Measurements from ENCODE around the gene CDK13. TPM values are rescaled to one million over a fixed set of nuclear protein-coding genes. Genes with fewer than 3 reads are reported as not detected.

Gene CDK13
- polyA plus RNA-seq, 3 donors, result 8.2 to 14.7 (median 10.6) TPM

DNA sequence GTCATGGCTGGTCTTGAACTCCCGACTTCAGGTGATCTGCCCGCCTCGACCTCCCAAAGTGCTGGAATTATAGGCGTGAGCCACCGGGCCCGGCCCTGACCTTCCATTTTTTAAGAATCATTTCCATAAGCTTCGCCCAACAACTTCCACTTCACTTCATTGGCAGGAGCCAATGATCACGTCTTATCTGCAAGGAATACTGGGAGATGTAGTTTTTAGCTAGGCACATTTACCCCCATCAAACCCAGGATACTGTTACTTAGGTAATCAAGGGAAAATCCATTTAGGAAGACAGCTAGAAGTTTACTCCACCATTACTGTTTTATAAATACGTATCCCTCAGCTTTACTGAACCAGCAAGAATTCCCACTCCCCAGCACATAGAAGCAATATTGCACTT is 3.4 kb upstream of the CDK13 start:
- 82 to 88% (median 85%) methylated on average over 9 of the region's 9 CpGs for WGBS, 3 donors
- no peak overlapping the region for H3K27ac ChIP-seq (ENCODE audit: low read depth, low read length)

DNA sequence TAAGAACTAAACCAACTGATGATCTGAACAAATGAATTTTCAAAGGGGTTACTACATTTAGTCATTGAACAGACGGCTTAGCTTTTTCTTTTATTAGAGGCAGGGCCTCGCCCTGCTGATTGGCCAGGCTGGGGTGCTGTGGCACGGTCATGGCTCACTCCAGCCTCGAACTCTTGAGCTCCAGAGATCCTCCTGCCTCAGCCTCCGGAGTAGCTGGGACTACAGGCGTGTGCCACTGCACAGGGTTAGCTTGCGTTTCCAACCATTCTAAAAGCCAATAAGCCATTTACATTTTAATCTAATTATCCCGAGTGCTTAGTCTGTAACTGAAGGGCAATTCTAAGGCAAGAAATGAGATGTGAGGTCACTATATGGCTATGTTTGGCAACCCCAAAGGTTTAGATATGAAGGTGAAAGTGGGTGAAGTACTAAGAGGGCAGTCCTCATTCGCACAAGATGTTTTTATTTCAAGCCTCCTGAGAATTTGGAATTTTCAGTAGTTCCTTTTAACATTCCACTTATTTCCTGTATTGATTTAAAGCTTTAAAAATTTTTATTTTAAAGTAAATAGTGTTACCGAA is 1.6 kb upstream of the CDK13 start:
- H3K27ac ChIP-seq (ENCODE audit: low read depth, low read length), result peak overlapping the region; percentile 99
- 35 to 52% (median 40%) methylated on average over 10 of the region's 10 CpGs for WGBS, 3 donors

DNA sequence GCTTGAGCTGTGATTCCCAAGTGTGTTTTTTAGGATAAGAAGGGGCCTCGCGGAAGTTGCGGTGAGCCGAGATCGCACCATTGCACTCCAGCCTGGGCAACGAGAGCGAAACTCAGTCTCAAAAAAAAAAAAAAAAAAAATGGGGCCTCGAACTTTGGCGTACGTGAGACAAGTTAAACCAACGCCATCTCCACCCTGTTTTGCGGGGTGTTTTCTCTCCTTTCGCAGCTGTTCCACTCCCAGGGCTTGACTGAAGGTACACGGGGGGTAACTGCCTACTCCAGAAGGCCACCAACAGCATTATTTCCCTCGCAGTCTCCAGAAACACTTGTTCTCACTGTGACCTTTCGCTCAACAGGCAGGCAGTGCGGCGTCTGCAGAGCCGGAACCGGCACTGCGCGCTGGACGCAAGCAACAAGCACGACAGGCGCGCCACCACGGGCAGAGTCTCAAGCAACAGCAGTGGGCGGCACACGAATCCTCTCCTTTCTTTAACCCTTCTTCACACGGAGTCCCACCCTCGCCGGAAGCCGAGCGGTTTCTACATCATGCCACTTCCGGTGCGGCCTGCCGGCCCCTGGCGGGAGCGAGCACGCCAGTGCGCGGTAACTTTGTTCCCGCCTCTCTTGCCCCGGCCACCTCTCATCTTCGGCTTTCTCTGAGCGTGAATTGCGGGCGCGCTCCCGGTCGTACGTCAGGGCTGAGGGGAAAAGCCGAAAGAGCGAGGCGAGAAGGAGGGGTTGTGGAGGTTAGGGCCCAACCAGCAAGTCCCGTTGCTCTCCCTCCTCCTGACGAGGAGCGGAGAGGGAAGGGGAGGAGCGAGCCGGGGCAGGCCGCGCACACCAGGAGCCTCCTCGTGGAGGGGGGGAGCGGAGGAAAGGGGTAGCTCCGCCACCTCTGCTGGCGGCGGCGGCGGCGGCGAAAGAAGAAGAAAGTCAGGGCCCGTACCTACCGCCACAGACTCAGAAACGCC is 814 bp upstream of the CDK13 start:
- 0 to 1% (median 0%) methylated on average over 61 to 72 of the region's 74 CpGs for WGBS, 3 donors
- peak overlapping the region; percentile 99 for H3K27ac ChIP-seq (ENCODE audit: low read depth, low read length)

DNA sequence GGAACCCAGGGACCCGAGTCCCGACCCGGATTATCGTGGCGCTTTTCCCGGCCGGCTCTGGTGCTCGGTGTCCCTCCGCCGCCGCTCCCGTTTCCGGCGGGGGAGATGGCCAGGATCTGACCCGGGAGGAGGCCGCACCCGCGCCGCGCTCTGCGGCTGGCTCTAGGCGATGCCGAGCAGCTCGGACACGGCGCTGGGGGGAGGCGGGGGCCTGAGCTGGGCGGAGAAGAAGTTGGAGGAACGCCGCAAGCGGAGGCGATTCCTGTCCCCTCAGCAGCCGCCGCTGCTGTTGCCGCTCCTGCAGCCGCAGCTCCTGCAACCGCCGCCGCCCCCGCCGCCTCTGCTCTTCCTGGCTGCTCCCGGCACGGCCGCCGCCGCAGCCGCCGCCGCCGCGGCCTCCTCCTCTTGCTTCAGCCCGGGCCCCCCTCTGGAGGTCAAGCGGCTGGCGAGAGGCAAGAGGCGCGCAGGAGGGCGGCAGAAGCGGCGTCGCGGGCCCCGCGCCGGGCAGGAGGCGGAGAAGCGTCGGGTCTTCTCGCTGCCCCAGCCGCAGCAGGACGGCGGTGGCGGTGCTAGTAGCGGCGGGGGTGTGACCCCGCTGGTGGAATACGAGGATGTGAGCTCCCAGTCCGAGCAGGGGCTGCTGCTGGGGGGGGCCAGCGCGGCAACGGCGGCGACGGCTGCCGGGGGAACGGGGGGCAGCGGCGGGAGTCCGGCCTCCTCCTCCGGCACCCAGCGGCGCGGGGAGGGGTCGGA is 593 bp downstream of the CDK13 start:
- peak overlapping the region; percentile 89 for H3K27ac ChIP-seq (ENCODE audit: low read depth, low read length)
- WGBS, 3 donors, result 1% methylated on average over 80 to 93 of the region's 93 CpGs

DNA sequence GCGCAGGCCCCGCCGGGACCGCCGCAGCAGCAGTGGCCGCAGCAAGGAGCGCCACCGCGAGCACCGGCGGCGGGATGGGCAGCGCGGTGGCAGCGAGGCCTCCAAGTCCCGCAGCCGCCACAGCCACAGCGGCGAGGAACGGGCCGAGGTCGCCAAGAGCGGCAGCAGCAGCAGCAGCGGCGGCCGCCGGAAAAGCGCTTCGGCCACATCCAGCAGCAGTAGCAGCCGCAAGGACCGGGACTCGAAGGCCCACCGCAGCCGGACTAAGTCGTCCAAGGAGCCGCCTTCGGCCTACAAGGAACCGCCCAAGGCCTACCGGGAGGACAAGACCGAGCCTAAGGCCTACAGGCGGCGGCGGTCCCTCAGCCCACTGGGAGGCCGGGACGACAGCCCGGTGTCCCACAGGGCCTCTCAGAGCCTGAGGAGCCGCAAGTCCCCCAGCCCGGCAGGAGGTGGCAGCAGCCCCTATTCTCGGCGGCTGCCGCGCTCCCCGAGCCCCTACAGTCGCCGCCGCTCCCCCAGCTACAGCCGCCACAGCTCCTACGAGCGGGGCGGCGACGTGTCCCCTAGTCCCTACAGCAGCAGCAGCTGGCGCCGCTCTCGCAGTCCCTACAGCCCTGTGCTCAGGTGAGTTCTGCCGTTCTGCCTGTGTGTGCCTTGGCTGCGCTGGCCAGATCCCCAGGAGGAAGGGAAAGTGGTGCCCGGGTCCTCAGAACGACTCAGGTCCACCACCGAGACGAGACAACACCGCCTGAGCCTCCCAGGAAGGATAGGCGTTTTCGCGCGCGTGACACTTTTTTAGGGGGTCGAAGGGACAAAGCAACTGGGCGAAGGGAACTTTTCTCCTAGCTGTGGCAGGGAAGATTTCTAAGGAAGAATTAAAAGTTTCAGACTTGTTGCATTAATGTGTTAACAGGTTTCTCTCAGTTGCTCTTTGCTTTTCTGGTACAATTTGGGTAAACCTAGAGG is 1.5 kb downstream of the CDK13 start:
- WGBS, 3 donors, result 0 to 1% (median 0%) methylated on average over 68 to 79 of the region's 79 CpGs
- H3K27ac ChIP-seq (ENCODE audit: low read depth, low read length), result peak overlapping the region; percentile 26

DNA sequence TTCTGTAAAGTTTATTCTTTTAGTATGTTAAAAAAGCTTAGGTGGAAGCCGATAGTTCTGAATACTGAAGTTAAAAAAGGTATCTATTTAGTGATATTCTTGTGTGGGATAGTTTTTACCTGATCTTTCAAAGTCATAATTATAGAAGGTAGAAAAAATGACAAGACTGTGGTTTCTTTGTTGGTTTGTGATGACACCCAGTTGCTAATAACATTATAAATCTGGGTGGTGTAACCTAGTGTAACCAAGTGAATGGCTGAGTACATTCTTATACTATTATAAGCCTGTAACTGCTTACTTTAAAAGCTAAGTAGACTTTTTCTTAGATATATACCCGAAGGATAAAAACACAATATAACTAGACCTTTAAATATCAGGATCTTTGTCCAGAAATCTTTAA is 2.3 kb downstream of the CDK13 start:
- 1 to 12% (median 9%) methylated on average over 2 of the region's 2 CpGs for WGBS, 3 donors
- H3K27ac ChIP-seq (ENCODE audit: low read depth, low read length), result no peak overlapping the region

DNA sequence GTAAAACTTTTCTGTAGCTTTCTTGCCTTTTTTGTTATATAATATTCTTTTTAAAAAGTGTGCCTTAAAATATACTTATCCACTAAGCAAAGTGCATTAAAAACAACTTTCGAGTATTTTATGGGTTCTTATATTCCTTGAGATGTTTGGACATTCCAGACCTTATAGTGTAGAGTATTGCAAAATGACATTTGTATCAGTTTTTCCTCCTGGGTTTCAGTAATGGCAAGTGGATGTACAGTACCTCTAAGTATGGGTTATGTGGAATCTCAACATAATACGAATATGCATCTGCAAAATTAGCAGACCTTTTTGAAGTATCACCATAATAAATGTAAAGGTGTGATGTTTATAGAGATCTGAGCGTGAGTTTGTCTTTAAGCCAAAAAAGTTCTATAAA is 2.7 kb downstream of the CDK13 start:
- no peak overlapping the region for H3K27ac ChIP-seq (ENCODE audit: low read depth, low read length)
- 6 to 18% (median 15%) methylated on average over 3 of the region's 3 CpGs for WGBS, 3 donors

DNA sequence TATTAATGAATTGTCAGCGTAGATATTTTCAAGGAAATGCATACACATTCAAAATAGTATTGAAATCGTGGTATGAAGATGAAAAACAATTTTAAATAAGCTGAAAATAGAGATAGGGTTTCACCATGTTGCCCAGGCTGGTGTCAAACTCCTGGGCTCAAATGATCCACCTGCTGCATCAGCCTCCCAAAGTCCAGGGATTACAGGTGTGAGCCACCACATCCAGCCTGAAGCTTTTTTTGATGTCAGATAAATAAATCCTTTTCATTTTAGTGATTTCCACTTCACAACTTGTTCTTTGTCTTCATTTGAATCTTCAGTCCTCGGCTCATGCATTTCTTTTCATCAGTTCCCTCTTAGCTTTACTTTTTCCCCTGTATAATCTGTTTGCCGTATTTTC is 4.6 kb downstream of the CDK13 start:
- H3K27ac ChIP-seq (ENCODE audit: low read depth, low read length), result no peak overlapping the region
- 77 to 86% (median 85%) methylated on average over 4 of the region's 4 CpGs for WGBS, 3 donors

DNA sequence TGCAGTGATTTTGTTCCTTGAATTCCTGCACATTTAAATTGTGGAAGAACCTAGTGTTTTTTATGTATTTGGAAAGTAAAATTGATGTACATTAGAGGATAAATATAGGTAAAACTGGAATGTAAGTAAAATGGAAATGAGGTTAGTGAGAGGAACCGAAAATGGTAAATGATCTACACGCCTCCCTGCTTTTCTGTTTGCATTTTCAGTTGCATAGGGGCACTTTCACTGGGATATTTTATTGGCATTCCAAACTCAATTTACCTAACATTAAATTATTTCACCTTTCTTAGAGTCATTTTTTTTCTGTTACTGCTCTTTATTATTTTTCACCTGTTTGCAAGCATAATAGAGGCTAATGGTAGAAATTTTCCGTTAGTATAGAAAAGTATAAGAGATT is 8.0 kb downstream of the CDK13 start:
- WGBS, 3 donors, result 71 to 88% (median 83%) methylated on average over 3 of the region's 3 CpGs
- H3K27ac ChIP-seq (ENCODE audit: low read depth, low read length), result no peak overlapping the region

DNA sequence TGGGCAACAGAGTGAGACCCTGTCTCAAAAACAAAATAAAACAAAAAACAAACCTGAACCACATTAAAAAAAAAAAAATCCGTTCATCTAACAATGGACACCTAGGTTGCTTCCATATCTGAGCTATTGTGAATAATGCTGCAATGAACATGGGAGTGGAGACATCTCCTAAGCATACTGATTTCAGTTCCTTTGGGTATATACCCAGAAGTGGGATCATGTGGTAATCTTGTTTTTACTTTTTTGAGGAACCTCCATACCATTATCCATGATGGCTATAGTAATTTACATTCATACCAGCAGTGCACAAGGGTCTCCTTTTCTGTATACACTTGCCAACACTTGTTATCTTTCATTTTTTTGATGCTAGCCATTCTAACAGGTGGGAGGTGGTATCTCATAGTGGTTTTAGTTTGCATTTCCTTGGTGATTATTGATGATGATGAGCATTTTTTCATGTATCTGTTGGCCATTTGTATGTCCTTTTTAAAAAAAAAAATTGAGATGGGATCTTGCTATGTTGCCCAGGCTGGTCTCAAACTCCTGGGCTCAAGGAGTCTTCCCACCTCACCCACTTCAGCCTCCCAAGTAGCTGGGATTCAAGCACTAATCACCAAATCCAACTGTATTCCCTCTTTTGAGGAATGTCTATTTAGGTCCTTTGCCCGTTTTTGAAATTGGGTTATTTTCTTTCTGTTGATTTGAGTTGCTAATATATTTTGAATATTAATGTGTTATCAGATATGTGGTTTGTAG is 17.5 kb downstream of the CDK13 start:
- WGBS, 3 donors, result 84 to 88% (median 87%) methylated on average over 2 of the region's 2 CpGs
- H3K27ac ChIP-seq (ENCODE audit: low read depth, low read length), result no peak overlapping the region

DNA sequence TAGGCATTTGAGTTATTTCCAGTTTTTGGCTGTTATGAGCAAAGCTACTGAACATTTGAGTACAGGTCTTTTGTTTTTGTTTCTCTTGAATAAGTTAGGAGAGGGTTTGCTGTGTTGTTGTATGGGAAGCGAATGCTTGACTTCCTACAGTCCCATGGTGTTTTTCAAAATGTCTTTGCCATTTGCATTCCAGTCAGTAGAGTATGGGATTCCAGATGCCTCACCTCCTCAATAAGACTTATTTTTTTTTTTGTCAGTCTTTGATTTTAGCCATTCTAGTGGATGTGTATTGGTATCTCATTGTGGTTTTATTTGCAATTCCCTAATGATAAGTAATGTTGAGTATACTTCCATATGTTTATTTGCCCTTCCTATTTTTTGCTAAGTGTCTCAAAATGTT is 19.4 kb downstream of the CDK13 start:
- WGBS, 3 donors, result 79 to 89% (median 84%) methylated on average over 1 of the region's 1 CpG

DNA sequence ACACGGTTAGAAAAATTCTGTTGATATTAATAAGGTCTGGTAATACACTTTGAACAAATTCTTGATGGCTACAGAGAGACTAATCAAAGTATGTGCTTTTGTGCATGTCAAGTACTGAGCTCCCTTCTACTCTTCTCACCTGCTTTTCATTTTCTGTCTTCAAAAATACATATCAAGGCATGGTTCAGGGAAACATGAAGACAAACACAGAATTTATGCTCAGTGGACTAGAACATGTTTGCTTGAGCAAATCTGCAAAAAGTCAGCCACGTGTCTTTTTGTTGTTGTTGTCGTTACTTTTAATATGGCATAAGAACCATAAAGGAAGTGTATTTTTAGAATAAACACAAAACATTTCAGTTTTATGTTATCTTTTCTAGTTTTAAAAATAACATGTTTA is 21.9 kb downstream of the CDK13 start:
- no peak overlapping the region for H3K27ac ChIP-seq (ENCODE audit: low read depth, low read length)
- WGBS, 3 donors, result 59 to 68% (median 66%) methylated on average over 3 of the region's 3 CpGs

More for the DNA sequence above, 19.4 kb downstream of the CDK13 start:
- H3K27ac ChIP-seq (ENCODE audit: low read depth, low read length), result no peak overlapping the region

DNA sequence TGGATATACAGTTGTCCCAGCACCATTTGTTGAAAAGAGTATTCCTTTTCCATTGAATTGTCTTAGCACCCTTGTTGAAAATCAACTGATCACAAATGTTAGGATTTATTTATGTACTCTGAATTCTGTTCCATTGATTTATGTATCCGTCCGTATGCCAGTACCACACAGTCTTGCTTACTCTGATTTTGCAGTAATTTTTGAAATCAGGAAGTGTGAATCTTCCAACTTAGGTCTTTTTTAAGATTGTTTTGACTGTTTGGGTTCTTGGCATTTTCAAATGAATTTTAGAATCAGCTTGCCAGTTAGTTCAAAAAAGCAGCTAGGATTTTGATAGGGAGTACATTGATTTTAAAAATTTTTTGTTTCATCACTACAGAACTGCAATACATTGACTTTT is 23.7 kb downstream of the CDK13 start:
- 82 to 88% (median 88%) methylated on average over 2 of the region's 2 CpGs for WGBS, 3 donors
- no peak overlapping the region for H3K27ac ChIP-seq (ENCODE audit: low read depth, low read length)

DNA sequence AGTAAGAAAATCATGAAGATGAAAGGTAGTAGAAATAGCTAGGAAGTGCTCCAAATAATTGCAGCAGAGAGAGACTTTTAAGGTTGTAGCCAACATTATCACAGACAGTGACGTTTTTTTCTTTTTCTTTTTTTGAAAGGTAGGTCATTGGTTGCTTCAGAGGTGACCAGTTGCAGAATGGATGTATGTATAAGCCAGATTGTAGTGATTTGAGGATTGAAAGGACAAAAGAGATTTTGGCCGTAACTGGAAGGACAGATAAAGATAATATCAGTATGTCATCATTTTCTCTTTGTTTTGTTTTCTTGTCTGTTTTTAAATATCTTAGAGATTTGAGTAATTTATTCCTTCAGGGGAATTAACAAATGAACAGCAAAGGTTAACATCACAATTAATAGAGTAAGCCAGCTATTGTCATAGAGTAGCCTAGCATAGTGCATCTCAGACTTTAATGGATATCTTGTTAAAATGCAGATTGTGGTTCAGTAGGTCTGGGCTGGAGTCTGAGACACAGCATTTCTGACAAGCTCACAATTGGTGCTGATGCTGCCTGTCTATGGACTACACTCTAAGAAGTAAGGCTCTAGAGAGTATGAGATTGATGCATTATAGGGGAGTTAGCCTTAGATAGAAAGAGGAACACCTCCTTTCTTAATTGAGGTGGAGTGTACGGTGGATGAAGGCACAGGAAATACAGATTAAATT is 28.3 kb downstream of the CDK13 start:
- no peak overlapping the region for H3K27ac ChIP-seq (ENCODE audit: low read depth, low read length)
- 40 to 51% (median 41%) methylated on average over 3 of the region's 3 CpGs for WGBS, 3 donors

DNA sequence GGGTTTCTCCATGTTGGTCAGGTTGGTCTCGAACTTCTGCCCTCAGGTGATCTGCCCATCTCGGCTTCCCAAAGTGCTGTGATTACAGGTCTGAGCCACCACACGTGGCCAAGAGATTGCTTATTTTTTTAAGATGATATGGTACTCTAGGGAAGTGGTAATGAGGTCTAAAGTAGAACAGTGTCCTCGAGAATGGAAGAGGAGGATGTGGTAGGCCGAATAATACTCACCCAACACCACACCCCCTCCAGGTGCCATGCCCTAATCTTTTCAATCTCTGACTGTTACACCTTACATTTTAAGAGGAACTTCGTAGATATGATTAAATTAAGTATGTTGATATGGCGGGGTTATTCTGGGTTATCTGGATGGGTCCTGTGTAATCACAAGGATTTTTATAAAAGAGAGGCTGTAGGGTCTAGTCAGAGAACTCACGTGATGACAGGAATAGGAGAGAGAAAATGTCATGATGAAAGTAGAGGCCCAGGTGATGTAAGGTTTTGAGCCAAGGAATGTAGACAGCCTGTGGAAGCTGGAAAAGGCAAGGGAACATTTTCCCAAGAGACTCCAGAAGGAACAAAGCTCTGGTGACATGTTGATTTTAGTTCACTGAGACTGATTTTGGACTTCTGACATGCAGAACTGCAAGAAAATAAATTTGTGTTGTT is 29.5 kb downstream of the CDK13 start:
- 70 to 79% (median 76%) methylated on average over 8 of the region's 8 CpGs for WGBS, 3 donors
- no peak overlapping the region for H3K27ac ChIP-seq (ENCODE audit: low read depth, low read length)

DNA sequence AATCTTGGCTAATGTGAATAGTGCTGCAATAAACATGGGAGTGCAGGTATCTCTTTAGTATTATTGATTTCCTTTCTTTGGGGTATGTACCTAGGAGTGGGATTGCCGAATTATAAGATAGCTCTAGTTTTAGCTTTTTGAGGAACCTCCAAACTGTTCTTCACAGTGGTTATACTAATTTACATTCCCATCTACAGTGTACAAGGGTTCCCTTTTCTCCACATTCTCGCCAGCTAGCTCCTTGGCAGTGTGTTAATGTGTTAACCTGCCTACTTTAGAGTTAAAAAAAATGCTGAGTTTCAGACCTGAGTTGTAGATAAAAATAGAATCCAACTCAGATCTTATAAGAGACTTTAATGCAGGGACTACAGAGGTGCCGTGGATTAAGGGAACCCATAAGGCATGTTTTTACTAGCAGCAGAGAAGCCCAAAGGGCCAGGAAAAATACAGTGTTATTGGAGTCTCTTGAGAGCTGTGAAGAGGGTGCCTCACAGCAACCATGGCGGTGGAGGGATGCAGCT is 35.4 kb downstream of the CDK13 start:
- no peak overlapping the region for H3K27ac ChIP-seq (ENCODE audit: low read depth, low read length)
- WGBS, 3 donors, result 67 to 79% (median 72%) methylated on average over 4 of the region's 4 CpGs
